Skeletal muscle satellite cell (primary cell): ENCODE measurements around the gene KIF11.
"Not testable (repeated sequence)": the region's sequence is repeated elsewhere in the genome, so short reads cannot be mapped to it uniquely, and the experiment has no call there.

Source experiments
- H3K27me3 ChIP-seq: 2 replicates; pipeline ENCODE4 v1.7.0; 2013; ENCODE audit warnings: low read length; ENCODE audit not compliant: control insufficient read depth, insufficient read depth
- H3K36me3 ChIP-seq: 2 replicates; pipeline ENCODE4 v1.7.0; 2013; ENCODE audit warnings: mild to moderate bottlenecking, control low read depth, low read length; ENCODE audit not compliant: insufficient read depth
- H3K4me1 ChIP-seq: 2 replicates; pipeline ENCODE4 v1.7.0; 2013; ENCODE audit warnings: low read length; ENCODE audit not compliant: control insufficient read depth, insufficient read depth
- H3K4me2 ChIP-seq: 2 replicates; pipeline ENCODE4 v1.7.0; 2013; ENCODE audit warnings: mild to moderate bottlenecking, low read length
- H3K4me3 ChIP-seq: 2 replicates; pipeline ENCODE4 v1.7.0; 2013; ENCODE audit warnings: low read length
- H3K9ac ChIP-seq: 2 replicates; pipeline ENCODE4 v1.7.0; 2013; ENCODE audit warnings: mild to moderate bottlenecking, low read depth, low read length, moderate library complexity
- H3K9me3 ChIP-seq: replicated peaks from 2 replicates; pipeline ENCODE4 v1.7.0; 2013; ENCODE audit warnings: mild to moderate bottlenecking, control low read depth, low read length

KIF11 gene

GRCh38 chr10:92569663-92570062, 23.3 kb upstream of the KIF11 start:
- not testable (repeated sequence) for H3K4me2 ChIP-seq, H3K27me3 ChIP-seq, H3K4me3 ChIP-seq, H3K36me3 ChIP-seq, H3K9ac ChIP-seq, H3K9me3 ChIP-seq
- H3K4me1 ChIP-seq = peaks cover 25% of the 10 kb centered on the region

- Histone ChIP-seq H3K4me3 (no peak overlapping the region), H3K27me3 (no peaks in the 10 kb centered on the region), H3K36me3 (no peaks in the 10 kb centered on the region), H3K4me1 (peaks cover 38% of the 10 kb centered on the region), H3K9ac (peak overlapping the region; percentile 4), H3K4me2 (peak overlapping the region; percentile 97), H3K9me3 (no peaks in the 10 kb centered on the region)
Measured at GRCh38 chr10:92571649-92572048, 21.3 kb upstream of the KIF11 start.

GRCh38 chr10:92572362-92573090, 20.4 kb upstream of the KIF11 start:
- peaks cover 37% of the 10 kb centered on the region for H3K4me1 ChIP-seq
- H3K9ac ChIP-seq = peak overlapping the region; percentile 97
- H3K4me2 ChIP-seq = peak overlapping the region; percentile 97
- H3K4me3 ChIP-seq = peak overlapping the region; percentile 96
- H3K9me3 ChIP-seq = no peaks in the 10 kb centered on the region
- no peaks in the 10 kb centered on the region for H3K27me3 ChIP-seq
- no peaks in the 10 kb centered on the region for H3K36me3 ChIP-seq

GRCh38 chr10:92573091-92573797, 19.7 kb upstream of the KIF11 start:
- Histone ChIP-seq H3K27me3 (no peaks in the 10 kb centered on the region), H3K9me3 (no peaks in the 10 kb centered on the region), H3K36me3 (no peaks in the 10 kb centered on the region), H3K9ac (peak overlapping the region; percentile 97), H3K4me1 (peaks cover 30% of the 10 kb centered on the region), H3K4me3 (peak overlapping the region; percentile 96), H3K4me2 (peak overlapping the region; percentile 97)

GRCh38 chr10:92573798-92574547, 19.0 kb upstream of the KIF11 start, which contains the start of gene IDE:
TSS of gene IDE (minus strand) at chr10:92574093. CDS start at chr10:92574019, 74 bp downstream.
- H3K27me3 ChIP-seq = no peaks in the 10 kb centered on the region
- H3K9ac ChIP-seq = peak within 1 kb of the TSS; percentile 97
- no peaks in the 10 kb centered on the region for H3K9me3 ChIP-seq
- H3K36me3 ChIP-seq = no peaks in the 10 kb centered on the region
- H3K4me1 ChIP-seq = peaks cover 30% of the 10 kb centered on the region
- peak within 1 kb of the TSS; percentile 96 for H3K4me3 ChIP-seq
- peak within 1 kb of the TSS; percentile 97 for H3K4me2 ChIP-seq

GRCh38 chr10:92574548-92575261, 18.2 kb upstream of the KIF11 start:
- H3K4me2 ChIP-seq = peak overlapping the region; percentile 97
- peak overlapping the region; percentile 97 for H3K9ac ChIP-seq
- H3K4me3 ChIP-seq = peak overlapping the region; percentile 96
- peaks cover 30% of the 10 kb centered on the region for H3K4me1 ChIP-seq
- H3K9me3 ChIP-seq = no peaks in the 10 kb centered on the region
- H3K36me3 ChIP-seq = no peaks in the 10 kb centered on the region
- H3K27me3 ChIP-seq = no peaks in the 10 kb centered on the region

GRCh38 chr10:92575961-92576360, 17.0 kb upstream of the KIF11 start:
- no peaks in the 10 kb centered on the region for H3K36me3 ChIP-seq
- H3K27me3 ChIP-seq = no peaks in the 10 kb centered on the region

GRCh38 chr10:92582347-92582746, 10.6 kb upstream of the KIF11 start:
- not testable (repeated sequence) for H3K4me1 ChIP-seq, H3K36me3 ChIP-seq, H3K4me2 ChIP-seq, H3K9me3 ChIP-seq, H3K27me3 ChIP-seq, H3K9ac ChIP-seq, H3K4me3 ChIP-seq

More at GRCh38 chr10:92575961-92576360, 17.0 kb upstream of the KIF11 start:
- Histone ChIP-seq H3K4me2 (no peak overlapping the region), H3K4me1 (peaks cover 30% of the 10 kb centered on the region), H3K9ac (no peak overlapping the region), H3K9me3 (no peaks in the 10 kb centered on the region), H3K4me3 (no peak overlapping the region)

- H3K9me3 ChIP-seq = no peaks in the 10 kb centered on the region
- H3K4me3 ChIP-seq = peak overlapping the region; percentile 64
- peak overlapping the region; percentile 78 for H3K4me2 ChIP-seq
- peak overlapping the region; percentile 80 for H3K9ac ChIP-seq
- peaks cover 17% of the 10 kb centered on the region for H3K4me1 ChIP-seq
- H3K27me3 ChIP-seq = no peaks in the 10 kb centered on the region
- H3K36me3 ChIP-seq = no peaks in the 10 kb centered on the region
Measured at GRCh38 chr10:92590623-92591549, 2.0 kb upstream of the KIF11 start.

GRCh38 chr10:92591550-92592022, 1.3 kb upstream of the KIF11 start:
- Histone ChIP-seq H3K9me3 (no peaks in the 10 kb centered on the region), H3K36me3 (no peaks in the 10 kb centered on the region), H3K27me3 (no peaks in the 10 kb centered on the region), H3K4me3 (peak overlapping the region; percentile 64), H3K4me1 (peaks cover 17% of the 10 kb centered on the region), H3K9ac (peak overlapping the region; percentile 80), H3K4me2 (peak overlapping the region; percentile 78)
